ENCODE results near the gene LMTK3. TPM values are rescaled to one million over a fixed set of nuclear protein-coding genes. Genes with fewer than 3 reads are reported as not detected.

LMTK3 gene
- total RNA-seq, 1 donor from 2014 or later = 21.3 TPM

- Mint-ChIP-seq H3K27me3 (ENCODE audit: low read depth) (no peaks in the 10 kb centered on the region), H3K4me3 (no peak overlapping the region), H3K27ac (no peak overlapping the region), H3K9me3 (no peaks in the 10 kb centered on the region), H3K4me1 (peaks cover 9% of the 10 kb centered on the region), H3K36me3 (peaks cover 26% of the 10 kb centered on the region)
- no peak for TF ChIP-seq CTCF (IDR thresholded peaks at IDR 0.05; ENCODE audit: unreplicated experiment)
- DNase-seq (ENCODE audit: low spot score in 2 of 2, unreplicated experiment in 2 of 2) = no peak
Measured at GRCh38 chr19:48480183-48480557, 31.5 kb downstream of the LMTK3 start.

GRCh38 chr19:48479686-48480085 is 31.9 kb downstream of the LMTK3 start:
- peaks cover 9% of the 10 kb centered on the region for H3K4me1 Mint-ChIP-seq

GRCh38 chr19:48478339-48479256 is 33.0 kb downstream of the LMTK3 start:
- no peak for DNase-seq (ENCODE audit: low spot score in 2 of 2, unreplicated experiment in 2 of 2)
- Mint-ChIP-seq H3K4me1 (peaks cover 3% of the 10 kb centered on the region), H3K9me3 (no peaks in the 10 kb centered on the region), H3K4me3 (no peak overlapping the region), H3K36me3 (peaks cover 28% of the 10 kb centered on the region), H3K27me3 (ENCODE audit: low read depth) (no peaks in the 10 kb centered on the region), H3K27ac (no peak overlapping the region)
- no peak for TF ChIP-seq CTCF (IDR thresholded peaks at IDR 0.05; ENCODE audit: unreplicated experiment)

More at GRCh38 chr19:48479686-48480085, 31.9 kb downstream of the LMTK3 start:
- no peak for DNase-seq (ENCODE audit: low spot score in 2 of 2, unreplicated experiment in 2 of 2)
- no peak for TF ChIP-seq CTCF (IDR thresholded peaks at IDR 0.05; ENCODE audit: unreplicated experiment)
- no peaks in the 10 kb centered on the region for H3K9me3 Mint-ChIP-seq
- no peaks in the 10 kb centered on the region for H3K27me3 Mint-ChIP-seq (ENCODE audit: low read depth)
- H3K27ac Mint-ChIP-seq = peak overlapping the region; percentile 45
- H3K36me3 Mint-ChIP-seq = peaks cover 30% of the 10 kb centered on the region
- no peak overlapping the region for H3K4me3 Mint-ChIP-seq

- no peak overlapping the region for H3K4me3 Mint-ChIP-seq
Measured at GRCh38 chr19:48477698-48478338, 33.8 kb downstream of the LMTK3 start.

GRCh38 chr19:48477067-48477685 is 34.5 kb downstream of the LMTK3 start:
- Mint-ChIP-seq H3K27me3 (ENCODE audit: low read depth) (no peaks in the 10 kb centered on the region), H3K4me1 (no peaks in the 10 kb centered on the region), H3K9me3 (no peaks in the 10 kb centered on the region), H3K4me3 (no peak overlapping the region), H3K36me3 (peaks cover 33% of the 10 kb centered on the region), H3K27ac (no peak overlapping the region)
- no peak for TF ChIP-seq CTCF (IDR thresholded peaks at IDR 0.05; ENCODE audit: unreplicated experiment)
- no peak for DNase-seq (ENCODE audit: low spot score in 2 of 2, unreplicated experiment in 2 of 2)

More at GRCh38 chr19:48477698-48478338, 33.8 kb downstream of the LMTK3 start:
- DNase-seq (ENCODE audit: low spot score in 2 of 2, unreplicated experiment in 2 of 2) = no peak
- no peaks in the 10 kb centered on the region for H3K27me3 Mint-ChIP-seq (ENCODE audit: low read depth)
- no peaks in the 10 kb centered on the region for H3K4me1 Mint-ChIP-seq
- H3K36me3 Mint-ChIP-seq = peaks cover 29% of the 10 kb centered on the region
- TF ChIP-seq CTCF (IDR thresholded peaks at IDR 0.05; ENCODE audit: unreplicated experiment) = no peak
- no peak overlapping the region for H3K27ac Mint-ChIP-seq
- H3K9me3 Mint-ChIP-seq = no peaks in the 10 kb centered on the region

Data from mesothelial cell of epicardium (in vitro differentiated cells).